ENCODE measurements around the gene AATK.

DNA sequence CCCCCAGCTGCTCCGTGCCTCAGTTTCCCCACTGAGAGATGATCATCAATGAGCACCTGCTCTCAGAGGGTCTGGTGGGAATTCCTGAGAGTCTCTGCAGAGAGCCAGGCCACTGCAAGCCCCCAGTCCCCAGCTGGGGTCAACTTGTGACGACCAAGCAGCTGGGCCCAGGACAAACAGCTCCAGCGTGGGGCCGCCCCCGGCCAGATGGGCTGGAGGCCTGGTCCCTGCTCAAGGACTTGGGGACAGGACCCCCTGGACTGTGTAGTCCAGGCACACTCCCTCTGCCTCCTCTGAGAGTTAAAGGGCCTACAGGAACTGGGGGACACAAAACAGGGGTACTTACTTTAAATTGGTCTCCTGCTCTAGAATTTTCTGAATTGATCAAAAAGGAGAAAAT, 16.6 kb upstream of the AATK start:
- TF ChIP-seq POLR2AphosphoS5 (IDR thresholded peaks at IDR 0.05; ENCODE audit: low read depth), result no peak
- TF ChIP-seq JUNB (IDR thresholded peaks at IDR 0.05; ENCODE audit: unreplicated experiment), result no peak

All from GM23338 (cell line).